ENCODE data around the gene CD209. TPM values are rescaled to one million over a fixed set of nuclear protein-coding genes. Genes with fewer than 3 reads are reported as not detected.

Gene CD209
- total RNA-seq, 1 experiment from 2014 or later = not detected

GRCh38 chr19:7771072-7771471, 23.7 kb upstream of the CD209 start:
- Mint-ChIP-seq H3K9me3 (ENCODE audit: unreplicated experiment) (no peaks in the 10 kb centered on the region), H3K27me3 (ENCODE audit: insufficient read depth, unreplicated experiment) (peaks cover 6% of the 10 kb centered on the region), H3K4me1 (ENCODE audit: low read depth, unreplicated experiment) (peaks cover 9% of the 10 kb centered on the region), H3K27ac (ENCODE audit: unreplicated experiment) (no peak overlapping the region), H3K36me3 (ENCODE audit: insufficient read depth, unreplicated experiment) (no peaks in the 10 kb centered on the region), H3K4me3 (ENCODE audit: unreplicated experiment) (no peak overlapping the region)
- no peaks in the 10 kb centered on the region for H3K27me3 ChIP-seq (replicated peaks; ENCODE audit: control insufficient read depth, insufficient read depth, low read length)
- no peaks in the 10 kb centered on the region for H3K36me3 ChIP-seq (ENCODE audit: control insufficient read depth, insufficient read depth, low read length)
- H3K4me1 ChIP-seq = no peaks in the 10 kb centered on the region
- H3K9me3 ChIP-seq = no peaks in the 10 kb centered on the region
- no peak overlapping the region for H3K4me3 ChIP-seq (ENCODE audit: low read depth, low read length)
- no peak for DNase-seq
- POLR2A ChIA-PET = no interaction called here
- no peak for TF ChIP-seq CTCF (IDR thresholded peaks at IDR 0.05; ENCODE audit: insufficient read depth in 1 of 2, low read depth in 1 of 2, low read length in 1 of 2, severe bottlenecking in 1 of 2, unreplicated experiment in 1 of 2)
- intact Hi-C loops (cut with micrococcal nuclease; ENCODE audit: unreplicated experiment) = no loop called here
- BruUV-seq (replicated peaks) = no TSS peak
- CTCF ChIA-PET = no interaction called here

- POLR2A ChIA-PET = no interaction called here
- Mint-ChIP-seq H3K36me3 (ENCODE audit: insufficient read depth, unreplicated experiment) (no peaks in the 10 kb centered on the region), H3K27ac (ENCODE audit: unreplicated experiment) (no peak overlapping the region), H3K9me3 (ENCODE audit: unreplicated experiment) (no peaks in the 10 kb centered on the region), H3K4me1 (ENCODE audit: low read depth, unreplicated experiment) (peaks cover 9% of the 10 kb centered on the region), H3K27me3 (ENCODE audit: insufficient read depth, unreplicated experiment) (peaks cover 6% of the 10 kb centered on the region), H3K4me3 (ENCODE audit: unreplicated experiment) (no peak overlapping the region)
- no TSS peak for BruUV-seq (replicated peaks)
- no peak for TF ChIP-seq CTCF (IDR thresholded peaks at IDR 0.05; ENCODE audit: insufficient read depth in 1 of 2, low read depth in 1 of 2, low read length in 1 of 2, severe bottlenecking in 1 of 2, unreplicated experiment in 1 of 2)
- no peak for DNase-seq
- Histone ChIP-seq H3K4me1 (no peaks in the 10 kb centered on the region), H3K36me3 (ENCODE audit: control insufficient read depth, insufficient read depth, low read length) (no peaks in the 10 kb centered on the region), H3K4me3 (ENCODE audit: low read depth, low read length) (no peak overlapping the region), H3K27me3 (replicated peaks; ENCODE audit: control insufficient read depth, insufficient read depth, low read length) (no peaks in the 10 kb centered on the region), H3K9me3 (no peaks in the 10 kb centered on the region)
- CTCF ChIA-PET = no interaction called here
- intact Hi-C loops (cut with micrococcal nuclease; ENCODE audit: unreplicated experiment) = no loop called here
These were observed 21.8 kb upstream of the CD209 start for GRCh38 chr19:7769171-7769570.

GRCh38 chr19:7767487-7767886, 20.2 kb upstream of the CD209 start:
- Mint-ChIP-seq H3K27ac (ENCODE audit: unreplicated experiment) (no peak overlapping the region), H3K27me3 (ENCODE audit: insufficient read depth, unreplicated experiment) (peaks cover 6% of the 10 kb centered on the region), H3K9me3 (ENCODE audit: unreplicated experiment) (no peaks in the 10 kb centered on the region), H3K4me3 (ENCODE audit: unreplicated experiment) (no peak overlapping the region), H3K4me1 (ENCODE audit: low read depth, unreplicated experiment) (peaks cover 3% of the 10 kb centered on the region), H3K36me3 (ENCODE audit: insufficient read depth, unreplicated experiment) (no peaks in the 10 kb centered on the region)
- TF ChIP-seq CTCF (IDR thresholded peaks at IDR 0.05; ENCODE audit: insufficient read depth in 1 of 2, low read depth in 1 of 2, low read length in 1 of 2, severe bottlenecking in 1 of 2, unreplicated experiment in 1 of 2) = no peak
- no TSS peak for BruUV-seq (replicated peaks)
- no peak for DNase-seq
- intact Hi-C loops (cut with micrococcal nuclease; ENCODE audit: unreplicated experiment) = no loop called here
- ChIA-PET CTCF (no interaction called here), POLR2A (no interaction called here)
- no peaks in the 10 kb centered on the region for H3K4me1 ChIP-seq
- H3K4me3 ChIP-seq (ENCODE audit: low read depth, low read length) = no peak overlapping the region
- H3K36me3 ChIP-seq (ENCODE audit: control insufficient read depth, insufficient read depth, low read length) = no peaks in the 10 kb centered on the region
- no peaks in the 10 kb centered on the region for H3K27me3 ChIP-seq (replicated peaks; ENCODE audit: control insufficient read depth, insufficient read depth, low read length)
- no peaks in the 10 kb centered on the region for H3K9me3 ChIP-seq
